ENCODE data around the gene SETBP1.

Gene SETBP1

DNA sequence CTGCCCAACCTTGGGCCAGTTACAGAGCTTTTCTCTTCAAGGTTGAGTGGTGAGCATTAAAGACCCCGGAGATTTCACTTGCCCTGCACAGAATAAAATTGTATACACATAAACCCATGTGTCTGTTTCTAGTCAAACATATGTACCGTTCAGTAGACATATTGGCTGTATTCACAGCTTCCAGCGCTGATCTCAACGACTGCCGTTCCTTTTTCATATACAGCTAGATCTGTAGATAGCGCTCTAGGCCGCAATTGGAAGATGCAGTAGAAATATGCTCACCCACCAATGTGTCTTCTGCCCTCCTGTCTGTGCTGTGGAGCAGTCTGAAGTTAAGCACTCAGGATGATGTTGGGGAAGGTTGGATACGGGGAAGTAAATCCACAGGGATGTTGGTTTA, 317.7 kb downstream of the SETBP1 start:
- DNase-seq: no peak

DNA sequence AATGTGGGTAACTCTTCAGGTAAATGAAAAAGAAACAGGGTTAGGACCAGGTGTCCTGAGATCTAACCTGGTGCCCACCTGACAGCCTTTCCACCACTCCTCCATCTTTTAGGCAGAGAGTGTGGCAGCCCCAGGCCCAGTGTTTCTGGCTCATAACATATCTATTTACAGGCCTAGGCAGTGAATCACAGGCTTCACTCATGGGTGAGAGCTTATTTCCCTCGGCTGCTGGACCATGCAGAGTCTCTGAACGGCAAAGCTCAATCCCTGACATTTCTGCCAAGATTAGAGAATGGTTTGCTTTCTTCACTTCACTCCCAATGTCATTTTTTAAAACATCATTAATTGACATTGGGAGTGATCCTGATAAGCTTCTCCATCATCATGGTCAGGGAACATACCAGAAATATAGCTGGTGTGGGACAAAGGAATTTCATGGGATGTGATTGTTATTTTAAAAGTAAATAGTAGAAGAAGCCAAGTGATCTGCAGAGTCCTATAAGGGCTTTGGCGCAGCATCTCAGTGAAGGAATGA, 323.9 kb downstream of the SETBP1 start:
- DNase-seq: no peak

DNA sequence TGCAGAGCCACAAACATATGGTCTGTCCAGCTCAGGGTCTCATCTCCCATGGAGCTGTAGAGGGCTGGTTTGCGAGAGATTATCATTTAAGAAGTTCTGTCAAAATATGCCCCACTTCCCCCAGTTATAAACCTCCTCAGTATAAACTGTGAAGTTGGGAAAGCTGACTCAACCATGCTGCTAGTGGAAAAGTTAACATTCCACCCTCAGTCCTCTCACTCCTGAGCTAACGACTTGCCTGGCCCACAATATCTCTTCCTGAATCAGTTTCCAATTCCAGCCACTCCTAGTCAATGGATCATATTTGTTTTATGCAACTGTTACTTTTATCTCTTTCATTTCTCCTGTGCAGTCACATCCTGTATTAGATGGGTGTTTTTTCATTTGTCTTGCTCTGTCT, 326.2 kb downstream of the SETBP1 start:
- no peak for DNase-seq

DNA sequence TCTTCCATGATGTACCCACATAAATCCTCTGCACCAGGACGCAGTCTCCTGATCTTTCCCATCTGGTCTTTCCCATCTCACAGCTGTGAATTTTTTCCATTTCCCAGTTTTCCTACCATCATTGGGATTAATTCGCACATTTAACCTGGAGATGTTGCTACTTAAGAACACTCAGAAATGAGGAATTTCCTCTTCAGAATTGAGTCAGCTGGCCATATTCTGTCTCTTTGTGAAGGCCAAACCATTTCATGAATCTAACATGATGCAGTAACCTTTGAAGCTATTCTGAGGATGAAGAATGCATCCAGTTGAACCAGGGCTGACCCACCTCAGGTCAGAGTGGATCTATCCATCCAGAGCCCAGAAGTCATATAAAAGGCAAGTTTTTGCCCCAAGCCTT, 326.8 kb downstream of the SETBP1 start:
- DNase-seq: no peak

DNA sequence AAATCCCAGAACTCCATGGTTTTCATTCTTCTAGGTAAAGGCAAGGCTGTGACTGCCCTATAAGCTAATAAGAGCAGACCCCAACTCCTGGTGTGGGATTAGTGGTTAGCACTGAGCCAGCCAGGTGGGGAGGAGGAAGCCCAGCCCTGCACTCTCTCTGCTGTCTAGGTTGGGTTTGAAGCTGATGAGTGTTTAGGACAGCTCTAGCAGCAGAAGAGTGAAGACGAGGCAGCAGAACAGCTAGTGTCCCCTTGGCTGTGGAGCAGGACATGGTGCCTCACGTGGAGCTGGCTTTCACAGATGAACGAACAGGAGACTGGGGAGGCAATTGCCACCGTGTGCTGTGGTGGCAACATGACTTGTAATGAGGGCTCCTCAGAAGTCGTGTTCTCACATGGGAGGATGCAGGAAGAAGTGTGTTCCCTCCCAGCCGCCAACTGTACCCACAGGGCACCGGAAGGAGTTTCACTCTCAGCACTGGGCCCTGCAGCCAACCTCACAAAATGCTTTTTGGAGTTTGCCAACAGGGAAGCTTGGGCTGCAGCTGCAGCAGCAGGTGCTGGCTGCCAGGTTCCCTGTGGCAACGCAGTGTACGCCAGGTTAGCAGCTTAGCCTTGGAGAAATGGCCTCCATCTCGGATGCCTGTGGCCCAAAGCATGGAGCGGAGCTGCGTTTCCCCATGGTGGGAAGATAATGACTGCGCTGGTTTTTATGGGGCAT, 328.2 kb downstream of the SETBP1 start:
- DNase-seq: no peak

DNA sequence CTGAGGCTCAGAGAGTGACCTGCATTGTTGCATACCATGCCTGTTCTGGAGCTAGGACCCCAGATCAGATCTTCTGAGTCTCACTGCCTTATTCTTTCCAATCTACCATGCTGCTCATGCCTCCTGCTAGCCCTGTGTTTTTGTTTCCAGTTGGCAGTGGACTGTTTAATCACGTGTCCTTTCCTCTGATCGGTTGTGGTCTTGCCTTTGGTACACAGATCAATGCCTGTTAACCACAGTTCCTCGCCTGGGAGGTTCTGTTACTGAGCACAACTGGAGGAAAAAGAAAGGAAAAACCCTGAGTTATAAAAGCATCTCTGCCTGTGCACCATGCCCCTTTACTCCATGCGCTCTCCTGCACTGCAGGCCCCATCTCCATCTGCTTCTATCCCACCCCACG, 329.1 kb downstream of the SETBP1 start:
- DNase-seq: no peak

DNA sequence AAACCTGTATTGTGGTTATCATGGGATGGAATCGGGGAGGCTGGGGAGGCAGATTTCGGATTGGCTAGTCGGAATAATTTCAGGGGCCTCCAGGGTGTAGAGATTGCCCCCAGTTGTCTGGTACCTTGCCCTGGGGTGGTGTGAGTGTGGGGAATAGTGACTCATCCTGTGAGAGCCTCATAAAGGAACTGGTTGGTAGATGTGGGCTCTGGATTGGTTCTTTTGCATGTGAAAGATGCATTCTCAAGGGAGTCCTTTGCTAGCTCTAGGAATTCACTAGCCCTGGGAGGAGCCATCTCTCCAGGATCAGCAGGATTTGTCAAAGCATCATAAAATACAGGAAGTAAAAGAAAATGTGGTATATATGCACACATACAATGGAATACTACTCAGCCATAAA, 331.6 kb downstream of the SETBP1 start:
- no peak for DNase-seq

DNA sequence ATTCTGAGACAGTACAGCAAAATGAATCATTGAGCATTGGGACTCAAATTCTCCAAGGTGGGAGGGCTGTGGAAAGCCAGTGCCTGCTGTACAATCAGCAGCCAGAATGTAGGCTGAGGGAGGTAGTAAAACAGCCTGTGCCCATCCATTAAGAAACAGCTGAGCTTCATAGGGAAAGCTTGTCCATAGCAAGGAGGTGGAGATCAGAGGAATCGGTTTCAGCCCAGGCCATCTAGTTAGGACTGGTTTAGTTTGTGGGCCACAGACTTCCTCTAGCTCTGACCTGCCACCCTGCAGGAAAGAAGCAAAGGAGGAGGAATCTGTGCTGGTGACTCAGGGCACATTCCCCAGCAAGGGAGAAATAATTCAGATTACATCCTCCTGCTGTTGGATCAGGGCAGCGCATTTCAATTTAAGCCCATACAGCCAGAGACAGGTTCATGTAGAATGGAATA, 333.4 kb downstream of the SETBP1 start:
- DNase-seq: no peak

DNA sequence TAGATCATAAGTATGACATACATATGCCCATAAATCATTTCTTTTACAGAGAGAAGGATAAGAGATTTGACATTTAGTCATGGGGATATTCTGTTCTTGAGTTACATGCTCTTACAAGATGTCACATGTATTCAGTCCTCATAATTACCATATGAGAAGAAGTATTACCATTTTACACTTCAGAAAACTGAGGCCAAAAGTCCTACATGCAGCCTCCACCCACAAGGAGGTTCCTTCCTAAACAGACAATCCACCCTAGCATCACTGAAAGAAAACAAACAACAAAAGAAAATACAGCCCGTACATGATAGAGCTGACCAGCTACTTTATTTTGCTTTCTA, 335.1 kb downstream of the SETBP1 start:
- no peak for DNase-seq

DNA sequence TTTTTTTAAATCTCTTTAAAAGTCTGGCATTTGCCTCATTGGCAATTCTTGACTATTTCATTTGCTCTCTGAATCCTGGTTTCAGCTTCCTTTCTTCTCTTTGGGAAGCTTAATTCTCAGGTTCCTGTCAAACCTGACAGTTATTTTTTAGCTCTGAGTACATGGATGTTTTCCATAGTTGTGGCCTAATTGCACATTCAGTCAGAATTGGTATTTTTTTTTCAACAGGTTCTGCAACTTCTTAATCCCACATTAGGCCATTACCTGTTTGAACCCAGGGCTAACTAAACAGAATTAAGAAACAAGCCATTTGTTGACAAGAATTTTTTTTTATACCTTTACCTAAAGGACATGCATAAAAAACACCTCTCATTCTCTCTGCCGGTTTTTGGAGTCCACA, 338.8 kb downstream of the SETBP1 start:
- no peak for DNase-seq

DNA sequence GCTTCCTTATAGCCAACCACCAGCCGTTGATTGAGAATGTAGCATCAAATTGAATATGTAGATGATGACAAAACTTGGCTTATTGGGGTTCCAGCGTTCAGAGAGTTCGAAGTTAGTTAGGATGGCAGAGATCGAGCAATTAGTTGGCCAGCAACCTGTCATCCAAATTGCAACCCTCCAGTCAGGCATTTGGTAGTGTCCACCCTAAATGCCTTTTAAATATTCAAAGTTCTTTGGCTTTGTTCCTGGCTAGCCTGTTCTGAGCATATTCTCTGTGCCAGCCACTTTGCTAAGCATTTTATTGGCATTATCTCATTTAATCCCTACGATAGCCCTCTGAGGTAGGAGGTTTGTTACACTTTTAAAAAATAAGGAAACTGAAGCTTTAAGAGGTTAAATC, 342.8 kb downstream of the SETBP1 start:
- no peak for DNase-seq

DNA sequence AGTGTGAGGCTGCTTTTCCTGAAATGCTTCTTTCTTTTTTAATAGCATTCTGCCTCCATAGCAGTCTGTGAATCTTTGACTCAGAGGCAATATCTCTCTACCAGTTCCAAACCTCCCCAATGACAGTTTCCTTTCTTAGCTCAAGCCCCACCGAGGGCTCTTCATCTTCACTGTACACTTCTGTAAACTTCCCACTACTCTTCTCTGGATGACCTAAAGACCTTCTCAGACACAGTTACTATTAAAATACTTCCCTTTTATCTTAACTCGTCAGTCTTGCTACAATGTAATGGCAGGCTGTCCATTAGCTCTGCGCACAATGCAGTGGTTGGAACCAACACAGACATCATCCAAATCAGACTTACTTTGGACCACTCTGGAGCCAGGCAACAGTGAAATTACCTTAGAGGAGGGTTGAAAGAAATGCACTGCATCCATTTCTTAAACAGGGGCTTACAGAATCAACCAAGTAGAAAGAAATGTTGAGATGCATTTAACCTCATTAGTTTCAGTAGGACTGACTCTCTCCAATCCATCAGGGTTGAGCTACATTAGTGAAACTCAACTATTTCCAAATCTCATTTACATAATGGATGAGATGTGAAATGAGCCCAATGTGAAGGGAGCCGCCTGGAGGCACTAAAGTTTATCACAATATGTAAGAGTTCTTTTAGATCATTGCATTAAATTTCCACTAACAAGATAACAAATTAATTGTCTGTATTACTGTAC, 343.8 kb downstream of the SETBP1 start:
- no peak for DNase-seq

DNA sequence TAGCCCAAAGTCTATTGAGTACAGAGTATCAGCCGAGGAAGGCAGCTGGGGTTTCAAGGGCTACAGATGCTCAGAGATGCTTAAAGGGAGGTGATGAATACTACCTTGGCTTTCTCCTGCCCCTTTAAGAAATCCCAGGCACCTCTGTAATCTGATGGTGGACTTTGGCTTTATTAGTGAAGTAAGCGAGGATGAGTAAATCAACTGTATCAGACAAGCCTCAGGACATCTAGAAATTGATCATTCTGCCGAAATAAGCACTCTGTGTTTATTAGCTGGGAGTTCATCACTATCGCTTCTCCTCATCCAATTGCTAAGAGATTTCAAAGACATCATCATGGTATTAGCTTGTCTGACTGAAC, 344.4 kb downstream of the SETBP1 start:
- DNase-seq: no peak

DNA sequence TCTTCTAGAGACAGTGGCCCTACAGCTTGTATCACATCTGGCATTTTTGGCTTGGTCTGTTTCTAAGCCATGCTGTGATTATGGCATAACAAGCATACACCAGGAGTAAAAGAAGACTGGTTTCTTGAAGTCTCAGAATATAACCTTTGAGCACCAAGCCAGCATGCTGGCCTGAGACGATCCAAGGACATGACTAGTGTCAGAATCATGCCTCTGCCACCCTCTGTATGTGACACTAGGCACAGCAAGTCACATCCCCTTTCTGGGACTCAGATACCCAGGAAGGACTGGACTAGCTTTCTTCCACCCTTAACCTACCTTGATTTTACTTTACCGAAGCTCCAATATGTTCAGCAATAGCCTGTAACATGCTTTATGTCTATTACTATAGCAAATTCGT, 345.5 kb downstream of the SETBP1 start:
- peak; percentile 14 for DNase-seq

DNA sequence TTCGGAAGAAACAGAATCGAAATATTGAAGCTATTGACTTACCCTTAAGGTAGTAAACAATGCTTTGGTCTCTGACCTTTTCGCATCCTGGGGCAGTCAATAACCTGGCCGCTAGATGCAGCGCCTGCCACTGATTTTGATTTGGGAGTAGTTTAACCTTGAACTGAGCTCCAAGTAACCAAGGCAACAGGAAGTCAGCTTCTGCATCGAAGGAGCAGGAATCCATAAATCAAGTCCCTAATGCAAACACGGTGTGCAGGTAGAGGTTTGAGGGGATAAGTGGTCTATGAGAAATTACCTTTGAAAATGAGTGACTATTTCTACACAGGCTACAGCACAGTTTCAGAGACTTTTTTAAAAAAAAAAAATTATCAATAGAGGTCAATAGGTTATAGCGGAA, 353.5 kb downstream of the SETBP1 start:
- DNase-seq: no peak

DNA sequence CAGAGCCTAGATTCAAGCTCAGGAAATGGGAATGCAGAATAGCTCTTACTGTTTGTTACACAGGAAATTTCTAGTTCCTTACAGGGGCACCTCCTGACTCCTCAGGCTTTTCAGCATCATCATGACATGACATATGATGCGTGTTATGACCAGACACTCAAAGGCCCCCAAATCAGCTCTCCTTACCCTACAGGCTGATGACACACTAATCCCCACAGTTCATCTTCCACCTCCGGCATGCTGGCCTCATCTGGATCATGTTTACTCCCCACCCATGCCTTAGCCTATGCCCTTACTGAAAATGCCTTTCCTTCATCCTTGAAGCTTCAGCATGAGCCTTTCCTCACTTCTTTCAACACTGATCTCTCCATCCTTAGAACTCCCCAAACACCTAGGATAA, 356.9 kb downstream of the SETBP1 start:
- no peak for DNase-seq

DNA sequence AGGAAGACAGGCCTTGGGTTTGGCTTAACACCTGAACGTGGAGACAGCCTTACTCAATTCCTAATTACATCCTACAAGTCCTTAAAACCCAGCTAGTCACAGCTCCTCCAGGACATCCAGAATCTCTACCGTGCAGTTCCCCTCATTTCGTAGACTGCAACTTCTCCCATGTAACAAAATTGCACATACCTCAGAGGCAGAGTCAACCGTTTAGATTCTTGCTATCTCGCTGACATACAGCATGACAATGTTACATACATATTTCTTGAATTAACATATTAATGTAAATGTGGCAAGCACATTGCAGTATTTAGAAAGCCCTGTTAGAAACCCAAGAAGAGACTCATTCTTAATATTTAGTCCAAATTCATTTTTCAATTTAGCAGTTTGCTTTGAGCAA, 358.7 kb downstream of the SETBP1 start:
- no peak for DNase-seq

DNA sequence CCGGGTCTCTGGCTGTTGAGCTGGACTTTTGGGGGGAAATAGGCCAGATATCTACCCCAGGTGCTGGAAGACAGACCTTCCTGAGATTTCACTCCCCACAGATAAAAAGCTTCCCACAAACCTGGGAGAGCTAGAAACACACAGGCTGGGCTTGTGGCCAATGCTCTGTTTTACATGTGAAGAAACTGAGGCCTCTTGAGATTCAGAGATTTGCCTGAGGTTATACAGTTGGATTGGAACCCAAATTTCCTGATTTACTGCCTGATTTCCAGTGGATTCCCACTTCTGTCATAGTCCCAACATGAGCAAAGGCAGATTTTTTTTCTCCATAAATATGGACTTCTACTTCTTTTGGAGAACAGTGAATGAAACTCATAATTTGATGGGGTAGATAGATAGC, 360.2 kb downstream of the SETBP1 start:
- DNase-seq: no peak

DNA sequence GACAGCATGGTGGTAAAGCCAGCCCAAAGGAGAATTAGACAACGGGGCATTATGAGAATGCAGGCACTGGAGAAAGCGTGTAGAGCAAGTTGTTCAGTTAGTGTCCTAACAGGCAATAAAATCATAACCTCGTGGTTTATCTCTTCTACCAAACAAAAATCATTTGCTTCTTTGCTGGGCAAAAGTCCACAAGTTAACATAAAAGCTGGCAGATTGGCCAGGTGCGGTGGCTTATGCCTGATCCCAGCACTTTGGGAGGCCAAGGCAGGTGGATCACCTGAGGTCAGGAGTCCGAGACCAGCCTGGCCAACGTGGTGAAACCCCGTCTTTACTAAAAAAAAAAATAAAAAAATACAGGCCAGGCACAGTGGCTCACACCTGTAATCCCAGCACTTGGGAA, 364.1 kb downstream of the SETBP1 start:
- no peak for DNase-seq

DNA sequence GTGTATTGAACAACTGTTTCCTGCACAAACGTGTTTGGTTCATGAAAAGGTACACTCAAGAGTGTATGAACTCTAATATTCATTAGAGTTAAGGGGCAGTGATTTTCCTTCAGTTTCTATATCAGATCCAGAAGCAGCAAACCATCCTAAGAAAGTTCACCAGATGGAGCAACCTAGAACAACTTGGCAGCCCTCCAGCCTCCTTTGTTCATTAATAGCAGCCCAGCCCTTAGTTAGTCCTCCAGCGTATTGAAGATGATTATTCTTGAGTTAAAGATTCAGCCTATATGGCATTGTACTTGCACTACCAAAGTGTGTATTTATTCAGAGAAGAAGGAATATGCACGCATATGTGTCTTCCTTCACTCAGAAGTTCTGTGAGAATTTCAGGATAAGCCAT, 365.5 kb downstream of the SETBP1 start:
- no peak for DNase-seq

DNA sequence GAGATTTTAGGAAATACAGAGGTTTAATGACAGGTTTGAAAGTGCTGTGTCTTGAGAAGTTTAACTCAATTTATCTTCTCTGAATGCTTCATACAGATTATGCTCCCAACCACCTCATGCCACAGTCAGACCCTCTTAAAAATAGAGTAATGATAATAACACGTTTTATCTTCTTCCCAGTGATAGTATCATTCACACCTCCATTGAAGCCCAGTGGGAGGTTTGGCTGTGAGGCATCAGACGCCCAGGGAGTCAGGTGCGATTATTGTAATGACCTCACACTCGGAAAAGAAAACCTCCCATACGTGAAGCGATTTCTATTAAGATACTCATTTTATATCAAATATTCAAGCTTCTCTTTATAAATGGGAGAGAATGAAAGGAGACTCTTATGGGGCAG, 366.3 kb downstream of the SETBP1 start:
- DNase-seq: no peak

DNA sequence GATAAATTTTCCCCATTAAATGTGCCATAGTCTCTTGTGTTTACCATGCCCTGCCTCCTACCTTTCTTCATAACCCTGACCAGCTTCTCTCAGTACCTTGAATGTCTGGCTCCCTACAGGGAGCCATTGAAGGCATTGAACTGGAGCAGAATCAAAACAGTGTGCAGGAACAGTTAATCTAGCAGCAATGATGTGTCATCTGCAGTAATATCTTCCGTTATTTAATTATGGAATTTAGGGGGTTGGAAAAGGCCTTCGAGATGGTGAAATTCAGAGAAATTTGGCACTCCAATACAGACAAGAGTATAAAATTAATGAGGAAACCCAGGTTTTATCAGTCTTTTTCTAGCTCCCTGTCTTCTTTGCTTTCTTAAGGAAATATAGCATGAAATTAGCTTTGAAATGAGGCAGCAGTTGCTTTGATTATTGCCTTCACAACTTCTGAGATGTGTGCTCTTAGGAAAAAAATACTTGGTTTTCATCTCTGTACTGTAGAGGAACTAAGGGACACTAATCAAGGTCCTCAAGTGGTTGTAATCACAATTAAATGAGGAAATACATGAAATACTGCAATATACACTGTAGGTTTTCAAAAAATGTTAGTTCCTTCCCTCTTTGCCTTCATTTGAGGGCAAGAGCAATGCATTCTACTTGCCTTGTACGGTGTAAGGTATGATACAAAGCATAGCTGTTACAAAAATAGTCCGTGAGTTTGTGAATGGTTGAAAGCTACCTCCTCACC, 369.1 kb downstream of the SETBP1 start:
- DNase-seq: no peak

DNA sequence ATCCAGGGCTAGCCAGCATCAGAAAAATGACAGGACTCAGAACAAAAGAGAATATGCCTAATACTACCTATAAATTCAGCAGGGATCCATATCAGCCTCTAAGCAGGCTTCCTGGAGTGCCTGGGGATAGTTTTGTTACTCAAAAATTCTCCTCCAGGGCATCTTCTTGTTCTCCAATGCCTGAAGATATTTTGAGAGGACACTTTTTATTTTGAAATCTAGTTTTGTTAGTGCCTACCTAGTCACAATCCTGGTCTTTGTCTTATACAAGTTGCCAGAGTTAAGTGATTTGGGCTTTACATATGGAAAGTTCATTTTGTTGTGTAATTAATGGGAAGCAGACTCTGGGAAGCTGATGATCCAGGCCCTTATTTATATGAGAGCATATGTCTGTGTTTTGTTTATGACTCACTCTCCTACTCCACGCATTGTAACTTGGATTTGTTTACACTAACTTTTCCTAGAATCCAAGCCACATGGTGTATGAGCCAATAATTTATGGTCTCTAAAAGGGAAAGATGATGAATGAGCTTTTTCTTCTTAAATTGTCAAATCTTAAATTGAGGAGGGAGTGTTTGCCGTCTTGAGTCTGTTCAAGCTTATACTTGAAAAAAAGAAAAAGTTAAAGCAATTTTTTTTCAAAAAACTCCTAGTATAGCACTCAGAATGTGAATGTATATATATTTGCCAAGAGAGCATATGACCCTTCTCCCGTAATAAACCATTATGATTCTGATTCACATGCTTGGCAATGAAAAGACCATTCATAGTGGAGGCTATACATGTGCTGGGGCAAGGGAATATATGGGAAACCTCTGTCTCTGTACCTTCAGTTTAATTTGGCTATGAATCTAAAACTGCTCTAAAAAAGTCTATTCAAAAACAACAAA, 370.3 kb downstream of the SETBP1 start:
- DNase-seq: no peak
